Mesenchymal stem cell (in vitro differentiated cells and primary cell): ENCODE results near the gene PLXDC1.
A peak's percentile ranks its signal among the peaks of the same experiment; 100 is the strongest.

Experiments
- DNase-seq: peaks from one replicate; pipeline ENCODE4 v3.0.0-alpha.2; 2013
- H2AFZ ChIP-seq: one replicate; pipeline ENCODE4 v1.6.1; 2013; ENCODE audit warnings: low read depth, mild to moderate bottlenecking, control low read depth, inconsistent platforms, low read length, moderate library complexity
- H2AK5ac ChIP-seq: 2 replicates; pipeline ENCODE4 v1.6.1; 2013; ENCODE audit warnings: low read length, moderate library complexity, mild to moderate bottlenecking, inconsistent platforms; ENCODE audit not compliant: severe bottlenecking
- H2BK120ac ChIP-seq: one replicate; pipeline ENCODE4 v1.6.1; 2013; ENCODE audit warnings: low read depth, mild to moderate bottlenecking, inconsistent platforms, low read length, moderate library complexity
- H2BK12ac ChIP-seq, 2 experiments: one replicate each; pipeline ENCODE4 v1.6.1; 2013; ENCODE audit warnings: inconsistent platforms in 2 of 2, low read length in 2 of 2, mild to moderate bottlenecking in 2 of 2, moderate library complexity in 2 of 2, control low read depth in 1 of 2
- H2BK15ac ChIP-seq: one replicate; pipeline ENCODE4 v1.6.1; 2013; ENCODE audit warnings: mild to moderate bottlenecking, low read depth, inconsistent platforms; ENCODE audit not compliant: poor library complexity, severe bottlenecking
- H2BK5ac ChIP-seq: 2 replicates; pipeline ENCODE4 v1.6.1; 2013; ENCODE audit warnings: low read depth, mild to moderate bottlenecking, low read length, control low read depth, inconsistent platforms; ENCODE audit not compliant: poor library complexity, severe bottlenecking
- H3K14ac ChIP-seq, 2 experiments: one replicate each; pipeline ENCODE4 v1.6.1; 2013; ENCODE audit warnings: inconsistent platforms in 2 of 2, low read length in 2 of 2, control low read depth in 1 of 2, mild to moderate bottlenecking in 1 of 2, moderate library complexity in 1 of 2
- H3K18ac ChIP-seq, 2 experiments: one replicate each; pipeline ENCODE4 v1.6.1; 2013; ENCODE audit warnings: inconsistent platforms in 2 of 2, low read length in 2 of 2, control low read depth in 1 of 2, low read depth in 1 of 2, mild to moderate bottlenecking in 1 of 2
- H3K23ac ChIP-seq, 2 experiments: one replicate each; pipeline ENCODE4 v1.6.1; 2013; ENCODE audit warnings: inconsistent platforms in 2 of 2, low read length in 2 of 2, mild to moderate bottlenecking in 2 of 2, moderate library complexity in 2 of 2, control low read depth in 1 of 2
- H3K27ac ChIP-seq: 2 replicates; pipeline ENCODE4 v1.5.1; 2013; ENCODE audit warnings: mild to moderate bottlenecking, moderate library complexity, low read length, control low read depth, inconsistent platforms; ENCODE audit not compliant: poor library complexity, severe bottlenecking
- H3K27me3 ChIP-seq, 2 experiments: 2 replicates each; pipeline versions ENCODE4 v1.6.1 to v1.7.0; 2013; ENCODE audit warnings: low read length in 2 of 2, mild to moderate bottlenecking in 2 of 2, moderate library complexity in 2 of 2, control low read depth in 1 of 2, inconsistent platforms in 1 of 2; ENCODE audit not compliant: control insufficient read depth in 1 of 2, insufficient read depth in 1 of 2
- H3K36me3 ChIP-seq, 2 experiments: 2 replicates each; pipeline versions ENCODE4 v1.6.1 to v1.7.0; 2013; ENCODE audit warnings: low read length in 2 of 2, control low read depth in 1 of 2, inconsistent platforms in 1 of 2, low read depth in 1 of 2, mild to moderate bottlenecking in 1 of 2; ENCODE audit not compliant: insufficient read depth in 2 of 2, control insufficient read depth in 1 of 2
- H3K4ac ChIP-seq, 2 experiments: one replicate each; pipeline ENCODE4 v1.6.1; 2013; ENCODE audit warnings: inconsistent platforms in 2 of 2, low read length in 2 of 2, mild to moderate bottlenecking in 2 of 2, moderate library complexity in 2 of 2, control low read depth in 1 of 2, low read depth in 1 of 2
- H3K4me1 ChIP-seq: 2 replicates; pipeline ENCODE4 v1.6.1; 2013; ENCODE audit warnings: low read depth, low read length, control low read depth; ENCODE audit not compliant: control insufficient read depth, insufficient read depth
- H3K4me2 ChIP-seq: 2 replicates; pipeline ENCODE4 v1.6.1; 2013; ENCODE audit warnings: low read length, mild to moderate bottlenecking, inconsistent platforms; ENCODE audit not compliant: poor library complexity, severe bottlenecking
- H3K4me3 ChIP-seq, 2 experiments: 2 replicates each; pipeline versions ENCODE4 v1.5.1 to v1.7.0; 2013; ENCODE audit warnings: low read length in 2 of 2, mild to moderate bottlenecking in 2 of 2, control low read depth in 1 of 2, low read depth in 1 of 2; ENCODE audit not compliant: insufficient read depth in 1 of 2
- H3K79me1 ChIP-seq: replicated peaks from 2 replicates; pipeline ENCODE4 v1.6.1; 2013; ENCODE audit warnings: mild to moderate bottlenecking, control low read depth, low read length, inconsistent platforms; ENCODE audit not compliant: poor library complexity, severe bottlenecking
- H3K9ac ChIP-seq: 2 replicates; pipeline ENCODE4 v1.7.0; 2013; ENCODE audit warnings: mild to moderate bottlenecking, low read length, moderate library complexity
- H3K9me3 ChIP-seq: 2 replicates; pipeline ENCODE4 v1.7.0; 2013; ENCODE audit warnings: mild to moderate bottlenecking, low read length; ENCODE audit not compliant: control insufficient read depth
- H4K8ac ChIP-seq: one replicate; pipeline ENCODE4 v1.6.1; 2013; ENCODE audit warnings: inconsistent platforms, mild to moderate bottlenecking, low read length, moderate library complexity
- H4K91ac ChIP-seq: one replicate; pipeline ENCODE4 v1.6.1; 2013; ENCODE audit warnings: mild to moderate bottlenecking, low read length, inconsistent platforms
- WGBS: methylation state at CpG from one replicate; pipeline ENCODE4 v1.1.7; 2013; ENCODE audit warnings: mixed read lengths; 5-methylcytosine and 5-hydroxymethylcytosine counted together

The PLXDC1 gene

DNA sequence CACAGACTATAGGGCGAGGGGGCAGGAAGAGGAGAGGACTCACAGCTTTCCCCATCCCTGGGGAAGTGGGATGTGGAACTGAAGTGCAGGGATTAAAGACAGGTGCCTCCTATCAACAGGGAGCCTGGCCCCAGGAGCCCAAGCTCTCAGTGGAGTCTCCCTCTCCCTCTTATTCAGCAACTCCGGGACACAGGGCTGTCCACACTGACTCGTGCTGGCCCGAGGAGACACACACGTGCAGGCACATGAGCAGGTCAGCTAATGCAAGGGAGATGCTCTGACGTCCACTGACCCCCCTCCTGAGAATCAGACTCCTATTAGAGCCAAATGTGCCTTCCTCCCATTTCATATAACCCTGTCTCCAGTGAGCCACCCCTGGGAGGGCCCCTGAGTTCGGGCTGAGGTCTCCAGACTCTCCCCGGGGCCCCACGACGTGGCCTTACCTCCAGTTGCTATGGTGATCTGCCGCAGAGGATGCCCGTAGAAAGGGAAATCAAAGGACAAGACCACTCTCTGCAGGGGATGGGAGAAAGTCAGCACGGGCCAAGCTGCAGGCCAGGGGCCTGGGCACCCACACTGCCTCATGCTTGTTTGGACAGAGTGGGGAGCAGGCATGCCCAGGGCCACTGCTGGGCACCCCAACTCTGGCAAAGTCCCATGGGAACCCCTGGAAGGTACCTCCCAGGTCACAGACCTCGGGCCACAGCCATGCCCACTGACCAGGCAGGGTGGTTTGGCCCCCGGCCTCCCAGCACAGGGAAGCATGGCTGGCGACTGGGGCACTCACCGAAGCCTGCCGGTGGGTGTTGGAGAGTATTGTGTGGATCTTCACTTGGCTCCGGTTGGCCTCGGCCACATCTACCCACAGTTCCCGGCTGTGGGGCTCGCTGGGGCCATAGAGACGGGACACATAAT is 42.7 kb downstream of the PLXDC1 start:
- H3K4me1 ChIP-seq = peaks cover 7% of the 10 kb centered on the region
- no peak overlapping the region for H3K18ac ChIP-seq
- H2BK12ac ChIP-seq = no peak overlapping the region
- H3K14ac ChIP-seq = no peak overlapping the region
- no peak overlapping the region for H4K8ac ChIP-seq
- H3K4me3 ChIP-seq = no peak overlapping the region
- no peak overlapping the region for H3K4ac ChIP-seq
- peaks cover 9 to 27% of the 10 kb centered on the region in 2 experiments for H3K27me3 ChIP-seq
- DNase-seq = no peak
- H3K9ac ChIP-seq = no peak overlapping the region
- no peak overlapping the region for H2BK120ac ChIP-seq
- 83% methylated on average over 23 of the region's 23 CpGs for WGBS
- no peak overlapping the region for H2BK15ac ChIP-seq
- no peaks in the 10 kb centered on the region for H3K79me1 ChIP-seq
- H3K36me3 ChIP-seq = peaks cover 0 to 13% of the 10 kb centered on the region in 2 experiments
- no peak overlapping the region for H2AFZ ChIP-seq
- H2AK5ac ChIP-seq = no peak overlapping the region
- no peak overlapping the region for H3K23ac ChIP-seq
- no peak overlapping the region for H3K27ac ChIP-seq
- H4K91ac ChIP-seq = no peak overlapping the region
- H3K9me3 ChIP-seq = no peaks in the 10 kb centered on the region
- H2BK5ac ChIP-seq = no peak overlapping the region
- no peak overlapping the region for H3K4me2 ChIP-seq

DNA sequence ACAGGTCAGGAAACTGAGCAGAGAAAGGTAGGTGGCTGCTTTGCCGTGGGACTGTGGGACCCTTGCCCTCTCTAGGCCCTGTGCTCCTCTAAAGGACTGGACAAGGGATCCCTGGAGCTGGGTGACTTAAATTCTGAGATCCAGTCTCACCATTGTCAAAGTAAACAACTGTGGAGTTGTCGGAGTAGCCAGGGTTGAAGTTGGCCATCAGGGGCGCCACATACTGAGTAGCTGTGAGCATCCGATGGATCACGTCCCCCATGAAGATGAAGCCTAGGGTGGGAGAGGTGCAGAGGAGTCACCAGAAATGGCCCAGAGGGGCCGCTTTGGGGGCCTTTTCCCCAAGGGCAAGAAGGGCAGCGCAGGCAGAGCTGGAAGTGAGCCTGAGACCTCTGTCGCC is 43.5 kb downstream of the PLXDC1 start:
- Histone ChIP-seq H2AFZ (no peak overlapping the region), H3K36me3 (peaks cover 0 to 13% of the 10 kb centered on the region in 2 experiments)

DNA sequence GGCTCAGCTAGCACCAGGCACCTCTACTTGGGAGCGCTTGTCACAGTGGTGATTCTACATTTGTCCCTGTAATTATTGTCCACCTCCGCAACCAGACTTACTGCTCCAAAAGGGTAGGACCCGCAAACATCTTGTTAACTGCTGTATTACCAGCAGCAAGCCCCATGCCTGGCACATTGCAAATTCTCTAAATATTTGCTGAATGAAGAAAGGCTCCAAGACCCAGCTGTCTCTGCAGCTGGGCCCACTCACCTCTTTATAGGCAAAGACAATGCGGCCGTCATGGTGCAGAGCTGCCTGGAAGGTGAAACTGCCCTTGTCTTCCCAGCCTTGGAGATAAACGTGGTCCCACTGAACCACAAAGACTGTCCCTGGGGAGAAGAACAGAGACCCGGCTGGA is 44.3 kb downstream of the PLXDC1 start:
- Histone ChIP-seq H3K4me2 (no peak overlapping the region), H2BK12ac (no peak overlapping the region), H3K79me1 (no peaks in the 10 kb centered on the region), H3K18ac (no peak overlapping the region), H3K27ac (no peak overlapping the region), H3K9ac (no peak overlapping the region), H3K4me3 (no peak overlapping the region), H3K4me1 (peaks cover 7% of the 10 kb centered on the region), H2BK15ac (no peak overlapping the region), H4K8ac (no peak overlapping the region), H3K27me3 (peaks cover 9 to 27% of the 10 kb centered on the region in 2 experiments), H2BK5ac (no peak overlapping the region), H2BK120ac (no peak overlapping the region), H3K9me3 (no peaks in the 10 kb centered on the region), H3K4ac (no peak overlapping the region), H3K36me3 (peaks cover 0 to 19% of the 10 kb centered on the region in 2 experiments), H2AK5ac (no peak overlapping the region), H3K14ac (no peak overlapping the region), H3K23ac (peak overlapping the region in 1 of 2 experiments; percentile 86), H2AFZ (no peak overlapping the region), H4K91ac (no peak overlapping the region)
- WGBS = 80% methylated on average over 7 of the region's 7 CpGs
- no peak for DNase-seq

More for the DNA sequence above, 43.5 kb downstream of the PLXDC1 start:
- Histone ChIP-seq H3K9me3 (no peaks in the 10 kb centered on the region), H2BK5ac (no peak overlapping the region), H2AK5ac (no peak overlapping the region), H3K23ac (no peak overlapping the region), H4K91ac (no peak overlapping the region), H3K4me3 (no peak overlapping the region), H2BK15ac (no peak overlapping the region), H3K4me2 (no peak overlapping the region), H3K27ac (no peak overlapping the region), H3K79me1 (no peaks in the 10 kb centered on the region), H3K14ac (no peak overlapping the region), H3K18ac (no peak overlapping the region), H2BK120ac (no peak overlapping the region), H3K9ac (no peak overlapping the region), H4K8ac (no peak overlapping the region), H3K27me3 (peaks cover 9 to 27% of the 10 kb centered on the region in 2 experiments), H3K4ac (no peak overlapping the region), H3K4me1 (peaks cover 7% of the 10 kb centered on the region), H2BK12ac (no peak overlapping the region)
- WGBS = 80% methylated on average over 8 of the region's 8 CpGs
- no peak for DNase-seq

DNA sequence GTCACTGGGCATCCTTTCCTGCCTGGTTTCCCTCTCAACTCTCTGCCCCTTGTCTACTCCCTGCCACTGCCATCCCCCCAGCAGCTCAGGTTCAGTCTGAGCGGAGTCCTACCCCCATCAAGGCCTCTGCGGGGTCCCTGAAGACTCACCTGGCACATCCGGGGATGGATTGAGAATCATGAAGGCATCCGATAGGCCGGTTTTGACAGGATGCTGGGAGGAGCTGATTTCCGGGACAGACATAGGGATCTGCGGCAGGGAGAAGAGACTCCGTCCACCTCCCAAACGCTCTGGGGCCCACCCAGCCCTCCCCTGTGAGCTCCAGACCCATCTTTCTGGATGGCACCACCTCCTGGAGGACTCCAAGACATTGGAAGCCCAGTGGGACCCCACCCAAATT is 45.7 kb downstream of the PLXDC1 start:
- peaks cover 9 to 23% of the 10 kb centered on the region in 2 experiments for H3K27me3 ChIP-seq
- no peak overlapping the region for H2BK12ac ChIP-seq
- H4K8ac ChIP-seq = no peak overlapping the region
- no peak overlapping the region for H2BK5ac ChIP-seq
- no peak overlapping the region for H2BK15ac ChIP-seq
- peaks cover 0 to 21% of the 10 kb centered on the region in 2 experiments for H3K36me3 ChIP-seq
- H3K18ac ChIP-seq = no peak overlapping the region
- H4K91ac ChIP-seq = no peak overlapping the region
- H3K23ac ChIP-seq = no peak overlapping the region
- H2AFZ ChIP-seq = no peak overlapping the region
- no peak for DNase-seq
- H3K4me1 ChIP-seq = peaks cover 7% of the 10 kb centered on the region
- H3K79me1 ChIP-seq = no peaks in the 10 kb centered on the region
- no peak overlapping the region for H2BK120ac ChIP-seq
- H2AK5ac ChIP-seq = no peak overlapping the region
- H3K9me3 ChIP-seq = no peaks in the 10 kb centered on the region
- no peak overlapping the region for H3K14ac ChIP-seq
- H3K9ac ChIP-seq = no peak overlapping the region
- no peak overlapping the region for H3K27ac ChIP-seq
- 79% methylated on average over 9 of the region's 9 CpGs for WGBS
- no peak overlapping the region for H3K4ac ChIP-seq
- no peak overlapping the region for H3K4me3 ChIP-seq
- no peak overlapping the region for H3K4me2 ChIP-seq
